Measurements from ENCODE around the gene BRD4. TPM values are rescaled to one million over a fixed set of nuclear protein-coding genes. Genes with fewer than 3 reads are reported as not detected.
A peak's percentile ranks its signal among the peaks of the same experiment; 100 is the strongest.
"Not testable (repeated sequence)": the region's sequence is repeated elsewhere in the genome, so short reads cannot be mapped to it uniquely, and the experiment has no call there.

The BRD4 gene
- total and polyA plus RNA-seq, 2 donors, result 7.6 to 26.0 TPM

DNA sequence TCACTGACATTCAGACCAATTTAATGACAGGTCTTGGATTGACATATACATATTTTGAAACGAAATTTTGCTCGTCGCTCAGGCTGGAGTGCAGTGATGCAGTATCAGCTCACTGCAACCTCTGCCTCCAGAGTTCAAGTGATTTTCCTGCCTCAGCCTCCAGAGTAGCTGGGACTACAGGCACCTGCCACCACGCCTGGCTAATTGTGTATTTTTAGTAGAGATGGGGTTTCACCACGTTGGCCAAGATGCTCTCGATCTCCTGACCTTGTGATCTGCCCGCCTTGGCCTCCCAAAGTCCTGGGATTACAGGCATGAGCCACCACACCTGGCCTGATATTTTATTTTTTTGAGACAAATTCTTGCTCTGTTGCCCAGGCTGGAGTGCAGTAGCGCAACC, 20.2 kb upstream of the BRD4 start:
- H3K4me1 ChIP-seq (ENCODE audit: control insufficient read depth in 2 of 2, insufficient read depth in 2 of 2, low read length in 2 of 2); DNase-seq (ENCODE audit: low read depth in 6 of 9, low spot score in 9 of 9); H3K27me3 ChIP-seq (ENCODE audit: control insufficient read depth in 2 of 2, insufficient read depth in 1 of 2, low read length in 1 of 2); H3K27ac ChIP-seq (ENCODE audit: low read depth in 1 of 2, low read length in 1 of 2); H3K4me3 ChIP-seq (ENCODE audit: low read length in 2 of 2); H3K9me3 ChIP-seq (ENCODE audit: control insufficient read depth in 2 of 2, insufficient read depth in 1 of 2, low read length in 1 of 2): not testable (repeated sequence)
- peaks cover 32 to 45% of the 10 kb centered on the region in 2 donors for H3K36me3 ChIP-seq (ENCODE audit: control insufficient read depth in 2 of 2, insufficient read depth in 2 of 2, low read length in 1 of 2)
- 98% methylated on average over 8 of the region's 8 CpGs for WGBS

GRCh38 chr19:15341328-15341727, 9.0 kb upstream of the BRD4 start:
- WGBS, result 97% methylated on average over 11 of the region's 11 CpGs
- H3K27ac ChIP-seq (ENCODE audit: low read depth in 1 of 2, low read length in 1 of 2); H3K4me1 ChIP-seq (ENCODE audit: control insufficient read depth in 2 of 2, insufficient read depth in 2 of 2, low read length in 2 of 2); H3K9me3 ChIP-seq (ENCODE audit: control insufficient read depth in 2 of 2, insufficient read depth in 1 of 2, low read length in 1 of 2); H3K27me3 ChIP-seq (ENCODE audit: control insufficient read depth in 2 of 2, insufficient read depth in 1 of 2, low read length in 1 of 2); DNase-seq (ENCODE audit: low read depth in 6 of 9, low spot score in 9 of 9); H3K4me3 ChIP-seq (ENCODE audit: low read length in 2 of 2); H3K36me3 ChIP-seq (ENCODE audit: control insufficient read depth in 2 of 2, insufficient read depth in 2 of 2, low read length in 1 of 2): not testable (repeated sequence)

GRCh38 chr19:15340086-15340485, 7.7 kb upstream of the BRD4 start:
- no peak overlapping the region for H3K27ac ChIP-seq (ENCODE audit: low read depth in 1 of 2, low read length in 1 of 2)
- no peaks in the 10 kb centered on the region for H3K4me1 ChIP-seq (ENCODE audit: control insufficient read depth in 2 of 2, insufficient read depth in 2 of 2, low read length in 2 of 2)
- no peaks in the 10 kb centered on the region for H3K27me3 ChIP-seq (ENCODE audit: control insufficient read depth in 2 of 2, insufficient read depth in 1 of 2, low read length in 1 of 2)
- no peak overlapping the region for H3K4me3 ChIP-seq (ENCODE audit: low read length in 2 of 2)
- DNase-seq (ENCODE audit: low read depth in 6 of 9, low spot score in 9 of 9), result no peak
- no peaks in the 10 kb centered on the region for H3K36me3 ChIP-seq (ENCODE audit: control insufficient read depth in 2 of 2, insufficient read depth in 2 of 2, low read length in 1 of 2)
- no peaks in the 10 kb centered on the region for H3K9me3 ChIP-seq (ENCODE audit: control insufficient read depth in 2 of 2, insufficient read depth in 1 of 2, low read length in 1 of 2)
- 97% methylated on average over 4 of the region's 4 CpGs for WGBS

DNA sequence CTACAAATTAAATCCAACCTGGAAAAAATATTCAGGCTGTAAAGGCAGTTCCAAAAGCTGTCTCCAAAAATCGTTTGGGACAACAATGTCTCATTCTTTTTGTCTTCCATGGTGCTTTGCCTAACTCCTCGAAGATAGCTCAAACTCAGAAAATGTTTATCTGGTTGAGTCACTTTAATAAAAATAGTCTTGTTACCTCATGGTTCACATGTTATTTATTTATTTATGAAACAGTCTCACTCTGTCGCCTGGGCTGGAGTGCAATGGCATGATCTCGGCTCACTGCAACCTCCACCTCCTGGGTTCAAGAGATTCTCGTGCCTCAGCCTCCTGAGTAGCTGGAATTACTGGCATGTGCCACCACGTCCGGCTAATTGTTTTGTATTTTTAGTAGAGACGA, 4.9 kb upstream of the BRD4 start:
- no peaks in the 10 kb centered on the region for H3K36me3 ChIP-seq (ENCODE audit: control insufficient read depth in 2 of 2, insufficient read depth in 2 of 2, low read length in 1 of 2)
- no peak for DNase-seq (ENCODE audit: low read depth in 6 of 9, low spot score in 9 of 9)
- no peak overlapping the region for H3K27ac ChIP-seq (ENCODE audit: low read depth in 1 of 2, low read length in 1 of 2)
- H3K27me3 ChIP-seq (ENCODE audit: control insufficient read depth in 2 of 2, insufficient read depth in 1 of 2, low read length in 1 of 2), result no peaks in the 10 kb centered on the region
- H3K9me3 ChIP-seq (ENCODE audit: control insufficient read depth in 2 of 2, insufficient read depth in 1 of 2, low read length in 1 of 2), result no peaks in the 10 kb centered on the region
- 96% methylated on average over 8 of the region's 8 CpGs for WGBS
- H3K4me1 ChIP-seq (ENCODE audit: control insufficient read depth in 2 of 2, insufficient read depth in 2 of 2, low read length in 2 of 2), result peaks cover 4 to 12% of the 10 kb centered on the region in 2 donors
- no peak overlapping the region for H3K4me3 ChIP-seq (ENCODE audit: low read length in 2 of 2)

DNA sequence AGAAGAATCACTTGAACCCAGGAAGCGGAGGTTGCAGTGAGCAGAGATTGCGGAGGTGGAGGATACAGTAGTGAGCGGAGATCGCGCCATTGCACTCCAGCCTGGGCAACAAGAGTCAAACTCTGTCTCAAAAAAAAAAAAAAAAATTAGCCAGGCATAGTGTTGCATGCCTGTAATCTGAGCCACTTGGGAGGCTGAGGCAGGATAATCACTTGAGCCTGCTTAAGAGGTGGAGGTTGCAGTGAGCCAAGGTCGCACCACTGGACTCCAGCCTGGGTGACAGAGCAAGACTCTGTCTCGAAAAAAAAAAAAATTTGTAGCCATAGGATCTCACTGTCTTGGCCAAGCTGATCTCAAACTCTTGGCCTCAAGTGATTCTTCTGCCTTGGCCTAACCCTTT, 3.7 kb upstream of the BRD4 start:
- not testable (repeated sequence) for H3K9me3 ChIP-seq (ENCODE audit: control insufficient read depth in 2 of 2, insufficient read depth in 1 of 2, low read length in 1 of 2); H3K27me3 ChIP-seq (ENCODE audit: control insufficient read depth in 2 of 2, insufficient read depth in 1 of 2, low read length in 1 of 2); H3K36me3 ChIP-seq (ENCODE audit: control insufficient read depth in 2 of 2, insufficient read depth in 2 of 2, low read length in 1 of 2); H3K27ac ChIP-seq (ENCODE audit: low read depth in 1 of 2, low read length in 1 of 2); DNase-seq (ENCODE audit: low read depth in 6 of 9, low spot score in 9 of 9); H3K4me3 ChIP-seq (ENCODE audit: low read length in 2 of 2)
- peaks cover 4 to 14% of the 10 kb centered on the region in 2 donors for H3K4me1 ChIP-seq (ENCODE audit: control insufficient read depth in 2 of 2, insufficient read depth in 2 of 2, low read length in 2 of 2)
- WGBS, result 90% methylated on average over 7 of the region's 7 CpGs

DNA sequence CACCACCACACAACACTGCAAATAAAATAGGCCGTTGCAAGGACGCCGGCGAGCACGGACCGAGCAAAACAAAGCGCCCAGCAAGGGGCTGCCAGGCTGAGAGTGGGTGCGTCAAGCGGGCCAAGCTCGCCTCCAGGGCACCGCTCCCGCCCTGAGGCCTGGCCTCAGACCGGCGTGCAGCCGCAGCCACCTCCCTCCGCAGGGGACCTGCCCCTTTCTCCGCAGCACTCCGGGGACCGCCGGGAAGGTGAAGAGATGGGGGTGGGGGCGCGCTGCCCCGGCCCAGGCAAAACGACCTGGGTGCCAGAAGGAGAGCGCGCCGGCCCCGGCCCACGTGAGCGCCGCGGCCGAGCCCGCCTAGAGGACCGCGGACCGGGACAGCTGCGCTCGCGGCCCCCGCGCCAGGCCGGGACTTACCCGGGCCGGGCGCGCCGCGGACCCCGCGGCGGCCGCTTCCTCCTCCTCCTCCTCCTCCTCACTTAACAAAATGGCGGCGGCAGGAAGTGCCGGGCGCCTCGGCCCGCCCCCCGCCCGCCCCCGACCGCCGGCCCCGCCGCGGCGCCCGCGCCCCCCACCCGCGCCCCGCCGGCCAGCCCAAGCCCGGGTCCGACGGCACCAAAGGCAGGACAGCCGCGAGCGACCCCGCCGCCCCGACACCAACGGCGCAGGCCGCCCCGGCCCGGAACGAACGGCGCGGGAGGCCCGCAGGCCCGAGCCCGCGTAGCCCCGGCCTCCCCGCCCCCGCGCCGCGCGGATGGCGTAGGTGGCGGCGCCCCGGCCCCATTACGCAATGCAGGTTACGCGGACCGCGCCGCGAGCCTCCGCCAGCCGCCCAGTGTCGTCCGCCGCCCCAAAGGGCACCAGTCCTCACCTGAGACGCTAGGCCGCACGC, 674 bp downstream of the BRD4 start:
- DNase-seq (ENCODE audit: low read depth in 6 of 9, low spot score in 9 of 9), result peak in 5 of 9 donors; percentile 34 to 67 (median 49)
- WGBS, result under 1% methylated on average over 122 of the region's 122 CpGs
- Histone ChIP-seq H3K9me3 (ENCODE audit: control insufficient read depth in 2 of 2, insufficient read depth in 1 of 2, low read length in 1 of 2) (no peaks in the 10 kb centered on the region), H3K27me3 (ENCODE audit: control insufficient read depth in 2 of 2, insufficient read depth in 1 of 2, low read length in 1 of 2) (no peaks in the 10 kb centered on the region), H3K27ac (ENCODE audit: low read depth in 1 of 2, low read length in 1 of 2) (peak overlapping the region; percentile 80 to 98), H3K4me1 (ENCODE audit: control insufficient read depth in 2 of 2, insufficient read depth in 2 of 2, low read length in 2 of 2) (peaks cover 11 to 31% of the 10 kb centered on the region in 2 donors), H3K36me3 (ENCODE audit: control insufficient read depth in 2 of 2, insufficient read depth in 2 of 2, low read length in 1 of 2) (peaks cover 0 to 2% of the 10 kb centered on the region in 2 donors), H3K4me3 (ENCODE audit: low read length in 2 of 2) (peak overlapping the region; percentile 94 to 100)

GRCh38 chr19:15330801-15331418, 1.4 kb downstream of the BRD4 start:
- Histone ChIP-seq H3K27ac (ENCODE audit: low read depth in 1 of 2, low read length in 1 of 2) (peak overlapping the region; percentile 80 to 84), H3K27me3 (ENCODE audit: control insufficient read depth in 2 of 2, insufficient read depth in 1 of 2, low read length in 1 of 2) (no peaks in the 10 kb centered on the region), H3K9me3 (ENCODE audit: control insufficient read depth in 2 of 2, insufficient read depth in 1 of 2, low read length in 1 of 2) (no peaks in the 10 kb centered on the region), H3K36me3 (ENCODE audit: control insufficient read depth in 2 of 2, insufficient read depth in 2 of 2, low read length in 1 of 2) (peaks cover 0 to 2% of the 10 kb centered on the region in 2 donors), H3K4me1 (ENCODE audit: control insufficient read depth in 2 of 2, insufficient read depth in 2 of 2, low read length in 2 of 2) (peaks cover 11 to 35% of the 10 kb centered on the region in 2 donors), H3K4me3 (ENCODE audit: low read length in 2 of 2) (peak overlapping the region; percentile 94 to 100)
- peak in 3 of 9 donors; percentile 27 to 65 (median 37) for DNase-seq (ENCODE audit: low read depth in 6 of 9, low spot score in 9 of 9)
- WGBS, result 10% methylated on average over 17 of the region's 17 CpGs

GRCh38 chr19:15328312-15328711, 4.0 kb downstream of the BRD4 start:
- Histone ChIP-seq H3K27me3 (ENCODE audit: control insufficient read depth in 2 of 2, insufficient read depth in 1 of 2, low read length in 1 of 2) (no peaks in the 10 kb centered on the region), H3K27ac (ENCODE audit: low read depth in 1 of 2, low read length in 1 of 2) (no peak overlapping the region), H3K4me1 (ENCODE audit: control insufficient read depth in 2 of 2, insufficient read depth in 2 of 2, low read length in 2 of 2) (peaks cover 19 to 51% of the 10 kb centered on the region in 2 donors), H3K36me3 (ENCODE audit: control insufficient read depth in 2 of 2, insufficient read depth in 2 of 2, low read length in 1 of 2) (peaks cover 0 to 2% of the 10 kb centered on the region in 2 donors), H3K4me3 (ENCODE audit: low read length in 2 of 2) (no peak overlapping the region), H3K9me3 (ENCODE audit: control insufficient read depth in 2 of 2, insufficient read depth in 1 of 2, low read length in 1 of 2) (no peaks in the 10 kb centered on the region)
- WGBS, result 95% methylated on average over 10 of the region's 10 CpGs
- DNase-seq (ENCODE audit: low read depth in 6 of 9, low spot score in 9 of 9), result no peak

- Histone ChIP-seq H3K36me3 (ENCODE audit: control insufficient read depth in 2 of 2, insufficient read depth in 2 of 2, low read length in 1 of 2) (peaks cover 0 to 2% of the 10 kb centered on the region in 2 donors), H3K4me1 (ENCODE audit: control insufficient read depth in 2 of 2, insufficient read depth in 2 of 2, low read length in 2 of 2) (peaks cover 14 to 31% of the 10 kb centered on the region in 2 donors), H3K27me3 (ENCODE audit: control insufficient read depth in 2 of 2, insufficient read depth in 1 of 2, low read length in 1 of 2) (no peaks in the 10 kb centered on the region), H3K27ac (ENCODE audit: low read depth in 1 of 2, low read length in 1 of 2) (no peak overlapping the region), H3K4me3 (ENCODE audit: low read length in 2 of 2) (no peak overlapping the region), H3K9me3 (ENCODE audit: control insufficient read depth in 2 of 2, insufficient read depth in 1 of 2, low read length in 1 of 2) (no peaks in the 10 kb centered on the region)
- DNase-seq (ENCODE audit: low read depth in 6 of 9, low spot score in 9 of 9), result no peak
- WGBS, result 79% methylated on average over 6 of the region's 6 CpGs
Observed at GRCh38 chr19:15324791-15325519, 7.4 kb downstream of the BRD4 start.
